ENCODE measurements around the gene USP40.
A peak's percentile ranks its signal among the peaks of the same experiment; 100 is the strongest.

The USP40 gene

GRCh38 chr2:233456111-233456510, 110.5 kb downstream of the USP40 start:
- no peak for DNase-seq (ENCODE audit: low read depth)
- TF ChIP-seq POLR2A (IDR thresholded peaks at IDR 0.05; ENCODE audit: extremely low read depth, insufficient read length) = no peak
- TF ChIP-seq CTCF (IDR thresholded peaks at IDR 0.05; ENCODE audit: low read depth, low read length) = no peak
- TF ChIP-seq MYC (IDR thresholded peaks at IDR 0.05; ENCODE audit: low read depth, low read length) = no peak
- no peak for TF ChIP-seq MAX (IDR thresholded peaks at IDR 0.05; ENCODE audit: low read depth, low read length)
- H3K4me3 ChIP-seq (ENCODE audit: low read depth, low read length) = no peak overlapping the region

GRCh38 chr2:233455491-233455890, 111.1 kb downstream of the USP40 start:
- DNase-seq (ENCODE audit: low read depth) = no peak
- TF ChIP-seq POLR2A (IDR thresholded peaks at IDR 0.05; ENCODE audit: extremely low read depth, insufficient read length) (no peak), CTCF (IDR thresholded peaks at IDR 0.05; ENCODE audit: low read depth, low read length) (no peak), MYC (IDR thresholded peaks at IDR 0.05; ENCODE audit: low read depth, low read length) (no peak), MAX (IDR thresholded peaks at IDR 0.05; ENCODE audit: low read depth, low read length) (no peak)
- H3K4me3 ChIP-seq (ENCODE audit: low read depth, low read length) = no peak overlapping the region

- H3K4me3 ChIP-seq (ENCODE audit: low read depth, low read length) = no peak overlapping the region
- TF ChIP-seq POLR2A (IDR thresholded peaks at IDR 0.05; ENCODE audit: extremely low read depth, insufficient read length) (no peak), MYC (IDR thresholded peaks at IDR 0.05; ENCODE audit: low read depth, low read length) (no peak), MAX (IDR thresholded peaks at IDR 0.05; ENCODE audit: low read depth, low read length) (no peak), CTCF (IDR thresholded peaks at IDR 0.05; ENCODE audit: low read depth, low read length) (no peak)
- peak; percentile 57 for DNase-seq (ENCODE audit: low read depth)
Observed at GRCh38 chr2:233455006-233455405, 111.6 kb downstream of the USP40 start.

GRCh38 chr2:233453916-233454315, 112.7 kb downstream of the USP40 start:
- no peak overlapping the region for H3K4me3 ChIP-seq (ENCODE audit: low read depth, low read length)
- DNase-seq (ENCODE audit: low read depth) = no peak
- TF ChIP-seq CTCF (IDR thresholded peaks at IDR 0.05; ENCODE audit: low read depth, low read length) (no peak), MYC (IDR thresholded peaks at IDR 0.05; ENCODE audit: low read depth, low read length) (no peak)

GRCh38 chr2:233453111-233453915, 113.3 kb downstream of the USP40 start:
- TF ChIP-seq CTCF (IDR thresholded peaks at IDR 0.05; ENCODE audit: low read depth, low read length) (no peak), MYC (IDR thresholded peaks at IDR 0.05; ENCODE audit: low read depth, low read length) (no peak), POLR2A (IDR thresholded peaks at IDR 0.05; ENCODE audit: extremely low read depth, insufficient read length) (no peak), MAX (IDR thresholded peaks at IDR 0.05; ENCODE audit: low read depth, low read length) (no peak)
- no peak for DNase-seq (ENCODE audit: low read depth)
- no peak overlapping the region for H3K4me3 ChIP-seq (ENCODE audit: low read depth, low read length)

Measured in NB4 (cell line).